Myocyte (in vitro differentiated cells): ENCODE data around the gene SLC25A48. TPM values are rescaled to one million over a fixed set of nuclear protein-coding genes. Genes with fewer than 3 reads are reported as not detected.
"Not testable (repeated sequence)": the region's sequence is repeated elsewhere in the genome, so short reads cannot be mapped to it uniquely, and the experiment has no call there.

Source experiments
- DNase-seq: peaks from one replicate; pipeline ENCODE4 v3.0.0-alpha.2; 2012; ENCODE audit warnings: low read depth
- total RNA-seq: library from RNA; depleted of rRNA; stranded (reverse); fragments of >200 nt; gene quantifications from 2 replicates; pipeline ENCODE4 v1.2.3, GENCODE V29; 2014

SLC25A48 gene
- total RNA-seq, 1 donor from 2014 or later: not detected

DNA sequence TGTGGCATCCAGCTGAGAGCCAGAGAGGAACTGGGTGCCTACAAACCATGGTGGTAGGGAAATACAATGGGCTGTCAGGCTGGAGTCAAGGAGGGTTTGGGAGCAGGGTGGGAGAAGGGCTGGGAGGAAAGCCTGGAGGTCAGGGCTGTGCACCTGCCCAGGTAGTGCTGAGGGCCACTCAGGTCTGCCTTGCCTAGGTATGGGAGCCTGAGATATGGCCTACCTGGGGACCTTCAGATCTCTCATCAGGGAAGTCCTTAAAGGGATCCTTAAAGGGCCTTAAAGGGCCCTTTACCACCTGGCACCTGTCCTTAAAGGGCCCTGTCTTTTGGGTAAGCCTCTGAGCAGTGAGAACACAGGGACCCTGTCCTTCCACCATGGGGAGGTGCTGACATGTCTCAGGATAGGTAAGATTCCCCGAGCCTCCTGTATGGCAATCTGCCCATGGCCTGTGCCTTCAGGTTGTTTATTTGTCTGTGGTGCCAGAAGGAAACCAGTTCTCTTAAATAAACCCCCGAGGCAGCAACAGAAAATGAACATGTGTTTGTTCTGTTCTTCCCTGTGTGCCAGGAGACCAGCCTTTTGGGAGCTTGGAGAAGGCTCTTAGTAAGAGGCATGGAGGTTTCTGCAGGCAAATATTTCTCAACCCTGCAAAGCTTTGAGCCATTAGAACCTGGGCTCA is 23.3 kb downstream of the SLC25A48 start:
- no peak for DNase-seq

DNA sequence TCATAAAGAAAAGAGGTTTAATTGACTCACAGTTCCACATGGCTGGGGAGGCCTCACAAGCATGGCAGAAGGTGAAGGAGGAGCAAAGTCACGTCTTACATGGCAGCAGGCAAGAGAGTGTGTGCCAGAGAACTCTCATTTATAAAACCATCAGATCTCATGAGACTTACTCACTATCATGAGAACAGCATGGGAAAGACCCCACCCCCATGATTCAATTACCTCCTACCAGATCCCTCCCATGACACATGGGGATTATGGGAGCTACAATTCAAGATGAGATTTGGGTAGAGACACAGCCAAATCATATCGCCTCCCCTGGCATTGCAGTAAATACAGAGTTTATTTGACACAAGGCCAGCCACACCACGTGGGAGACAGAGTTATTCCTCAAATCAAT is 24.7 kb downstream of the SLC25A48 start:
- not testable (repeated sequence) for DNase-seq

DNA sequence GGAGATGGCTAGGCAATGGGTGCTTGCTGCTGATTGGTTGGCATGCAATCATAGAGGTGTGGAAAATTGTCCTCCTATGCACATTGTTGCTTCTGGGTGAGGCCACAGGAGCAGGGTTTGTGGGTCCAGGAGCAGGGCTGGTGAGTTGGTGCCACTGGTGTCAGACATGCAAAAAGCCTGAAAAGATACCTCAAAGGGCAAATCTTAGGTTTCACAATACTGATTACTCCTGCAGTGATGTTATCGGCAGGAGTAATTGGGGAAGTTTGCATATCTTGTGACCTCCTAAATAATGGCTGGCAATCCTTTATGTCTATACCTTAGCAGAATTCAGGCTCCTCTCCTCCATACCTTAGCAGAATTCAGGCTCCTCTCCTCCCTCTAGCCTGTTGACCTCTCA is 25.2 kb downstream of the SLC25A48 start:
- no peak for DNase-seq

DNA sequence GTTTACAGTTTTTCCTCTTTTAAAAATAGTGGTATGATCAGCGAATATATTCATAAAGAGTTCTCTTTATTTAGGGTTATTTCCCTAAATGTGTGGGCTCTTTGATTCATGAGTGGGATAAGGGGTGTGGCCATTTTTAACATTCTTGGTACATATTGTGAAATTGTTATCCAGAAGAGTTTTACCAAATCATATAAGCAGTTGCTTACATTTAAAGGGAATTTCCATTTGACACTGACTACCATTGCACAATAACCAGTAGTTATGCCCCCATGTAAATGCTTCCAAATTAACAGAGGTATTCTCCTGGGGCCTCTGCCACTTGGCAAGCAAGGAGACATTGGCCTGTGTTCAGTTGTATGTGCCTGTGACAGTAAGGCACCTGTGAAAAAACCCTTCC is 27.2 kb downstream of the SLC25A48 start:
- DNase-seq: no peak

DNA sequence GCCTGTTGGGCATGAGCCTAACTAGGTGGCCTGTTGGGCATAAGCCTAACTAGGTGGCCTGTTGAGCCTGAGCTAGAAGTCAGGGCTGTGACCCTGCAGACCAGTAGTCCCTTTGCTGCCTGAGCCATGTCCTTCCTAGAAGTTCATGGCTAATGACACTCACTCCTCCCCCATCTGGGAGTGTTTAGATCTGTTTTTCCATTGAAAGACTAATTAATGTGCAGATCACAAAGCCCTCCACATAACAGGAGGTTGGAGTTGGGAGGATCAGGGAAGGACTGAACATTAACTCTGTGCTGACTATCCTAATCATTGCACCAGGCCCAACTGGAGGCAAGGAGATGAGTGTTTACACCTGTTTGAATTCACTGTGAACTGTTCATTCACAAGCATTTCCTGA is 27.6 kb downstream of the SLC25A48 start:
- DNase-seq: no peak

DNA sequence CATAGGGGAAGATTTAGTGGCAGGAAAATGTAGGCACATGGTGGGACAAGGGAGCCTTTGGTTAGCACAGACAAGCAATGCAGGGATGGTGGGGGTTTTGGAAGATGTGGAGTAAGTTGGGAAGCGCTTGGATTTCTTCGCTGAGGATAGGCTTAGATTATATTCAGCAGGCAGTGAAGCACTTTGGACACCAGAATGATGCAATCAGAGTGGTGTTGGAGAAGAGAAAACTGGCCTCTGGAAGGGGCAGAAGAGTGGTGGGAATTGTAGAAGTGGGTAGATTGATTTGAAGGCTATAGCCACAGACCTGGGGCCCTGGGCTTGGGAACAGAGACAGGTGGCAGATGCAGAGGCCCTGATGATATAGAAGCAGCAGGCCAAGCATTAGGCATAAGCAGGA is 28.3 kb downstream of the SLC25A48 start:
- no peak for DNase-seq

DNA sequence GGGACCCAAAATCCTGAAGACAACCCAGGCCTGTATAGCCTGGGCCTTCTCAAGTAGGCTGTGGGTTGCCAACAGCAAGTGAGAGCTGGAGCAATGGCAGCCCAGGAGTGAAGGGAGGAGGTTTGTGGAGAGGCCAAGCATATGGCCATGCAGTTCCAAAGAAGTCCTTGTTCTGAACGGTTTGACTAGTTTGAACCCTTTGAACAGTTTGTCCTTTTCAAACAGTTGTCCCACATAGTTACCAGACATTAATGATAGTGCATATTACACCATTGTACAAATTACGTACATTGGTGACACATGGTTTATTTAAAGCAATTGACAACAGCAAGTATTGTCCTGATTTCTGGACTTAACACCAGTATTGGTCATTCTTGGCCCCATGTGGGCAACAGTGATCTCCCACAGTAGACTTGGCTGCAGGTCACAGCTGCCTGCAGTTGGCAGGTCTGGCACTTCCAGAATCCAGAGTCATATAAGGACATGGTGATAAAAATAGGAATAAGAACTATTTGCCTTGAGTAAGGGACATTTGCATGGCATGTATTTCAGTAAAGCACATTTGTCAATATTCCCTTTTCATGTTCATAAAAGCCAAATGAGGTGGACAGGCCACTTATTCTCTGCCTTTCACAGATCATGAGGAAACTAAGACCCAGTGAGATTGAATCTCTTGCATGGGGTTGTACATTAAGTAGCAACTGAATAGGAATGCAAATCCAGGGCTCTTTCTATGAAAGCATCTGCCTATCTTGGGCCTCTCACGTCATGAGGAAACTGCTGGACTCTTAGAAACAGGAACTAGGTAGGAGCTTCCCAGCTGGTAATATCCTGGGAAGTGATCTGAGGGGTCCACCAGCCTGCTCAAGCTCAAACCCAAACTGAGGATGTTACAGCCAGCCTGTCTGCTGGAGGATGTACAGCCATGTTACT is 30.3 kb downstream of the SLC25A48 start:
- peak; percentile 47 for DNase-seq

DNA sequence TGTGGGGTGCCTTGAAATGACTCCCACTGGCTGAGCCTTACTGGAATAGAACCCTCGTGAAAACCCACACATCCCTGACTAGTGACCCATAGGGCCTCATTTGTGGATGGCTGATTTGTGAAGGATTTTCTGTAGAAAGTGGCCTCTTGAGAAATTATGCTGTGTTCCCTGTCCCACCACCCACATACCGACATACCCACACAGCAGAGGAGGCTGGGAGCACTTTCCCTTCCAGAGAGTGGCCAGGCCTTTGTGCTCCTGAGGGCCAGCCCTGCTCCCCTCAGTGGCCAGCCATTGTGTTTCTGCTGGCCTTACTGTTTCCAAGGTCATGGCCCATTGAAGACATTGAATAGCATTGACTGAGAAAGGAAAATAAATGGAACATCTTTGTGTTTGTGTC is 31.6 kb downstream of the SLC25A48 start:
- DNase-seq: no peak

DNA sequence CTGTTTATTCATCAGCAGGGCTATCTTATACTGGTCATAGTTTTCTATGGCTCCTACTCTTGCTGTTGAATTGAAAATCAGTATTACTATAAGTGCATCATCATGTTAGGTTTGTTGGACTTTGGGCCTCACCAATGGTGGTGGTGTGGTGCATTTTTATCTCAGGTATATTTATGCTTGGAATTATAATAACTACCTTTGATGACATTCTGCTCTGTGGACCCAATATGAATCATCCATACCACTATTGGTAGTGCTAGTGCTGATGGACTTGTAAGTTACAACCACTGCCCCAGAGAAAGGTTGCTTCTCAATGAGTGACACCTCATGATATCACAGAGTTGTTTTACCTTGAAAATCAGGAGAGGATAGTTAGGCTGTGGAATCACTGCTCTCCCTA is 33.1 kb downstream of the SLC25A48 start:
- no peak for DNase-seq

DNA sequence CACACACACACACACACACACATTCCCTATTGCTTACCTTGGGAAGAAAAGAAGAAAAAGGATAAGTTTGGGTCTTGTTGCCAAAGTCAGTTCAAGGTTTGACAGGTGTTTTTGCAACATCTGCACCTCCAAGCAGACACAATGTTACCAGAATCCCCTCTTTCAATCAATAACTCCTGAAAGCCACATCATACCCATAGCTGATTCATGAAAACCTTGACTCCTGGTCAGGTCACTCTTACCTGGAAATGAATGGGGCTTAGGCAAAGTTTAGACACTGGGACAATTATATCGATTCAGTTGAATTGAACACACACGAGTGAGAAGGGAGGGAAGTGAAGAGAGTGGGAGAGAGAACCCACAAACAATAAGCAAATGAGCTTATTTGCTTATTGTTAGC is 34.2 kb downstream of the SLC25A48 start:
- DNase-seq: no peak

DNA sequence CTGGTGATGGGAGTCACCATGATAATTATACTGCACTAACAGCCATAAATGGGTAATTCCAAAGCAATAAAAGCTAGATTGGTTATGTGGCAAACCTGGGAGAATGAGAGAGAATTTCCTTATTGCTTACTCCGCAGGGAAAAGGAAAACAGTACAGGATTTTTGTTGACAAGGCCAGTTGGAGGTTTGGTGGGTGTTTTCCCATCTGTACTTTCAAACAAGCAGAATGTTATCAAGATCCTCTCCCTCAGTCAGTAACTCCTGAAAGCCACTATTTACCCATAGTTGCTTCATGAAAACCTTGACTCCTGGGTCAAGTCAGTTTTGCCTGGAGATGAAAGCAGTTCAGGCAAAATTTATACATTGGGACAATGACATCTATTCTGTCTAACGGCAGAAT is 34.8 kb downstream of the SLC25A48 start:
- no peak for DNase-seq

DNA sequence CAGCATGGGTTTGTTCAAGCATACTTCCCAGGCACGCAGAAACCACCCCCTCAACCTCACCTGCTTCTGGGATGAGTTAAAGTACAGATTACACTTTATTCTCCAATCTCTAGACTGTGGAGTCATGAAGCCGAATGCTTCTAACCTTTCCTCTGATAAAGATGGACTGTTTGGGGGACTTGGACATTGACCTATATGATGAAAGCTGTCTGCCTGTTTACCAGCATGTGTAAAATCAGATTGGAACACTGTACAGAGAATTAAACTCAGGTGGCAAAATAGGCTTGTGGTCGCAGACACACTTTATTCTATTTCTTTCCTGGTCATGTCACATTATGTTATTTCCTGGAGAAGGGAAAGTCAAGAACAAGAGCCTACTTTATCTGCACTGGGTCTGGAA is 35.5 kb downstream of the SLC25A48 start:
- DNase-seq: no peak

DNA sequence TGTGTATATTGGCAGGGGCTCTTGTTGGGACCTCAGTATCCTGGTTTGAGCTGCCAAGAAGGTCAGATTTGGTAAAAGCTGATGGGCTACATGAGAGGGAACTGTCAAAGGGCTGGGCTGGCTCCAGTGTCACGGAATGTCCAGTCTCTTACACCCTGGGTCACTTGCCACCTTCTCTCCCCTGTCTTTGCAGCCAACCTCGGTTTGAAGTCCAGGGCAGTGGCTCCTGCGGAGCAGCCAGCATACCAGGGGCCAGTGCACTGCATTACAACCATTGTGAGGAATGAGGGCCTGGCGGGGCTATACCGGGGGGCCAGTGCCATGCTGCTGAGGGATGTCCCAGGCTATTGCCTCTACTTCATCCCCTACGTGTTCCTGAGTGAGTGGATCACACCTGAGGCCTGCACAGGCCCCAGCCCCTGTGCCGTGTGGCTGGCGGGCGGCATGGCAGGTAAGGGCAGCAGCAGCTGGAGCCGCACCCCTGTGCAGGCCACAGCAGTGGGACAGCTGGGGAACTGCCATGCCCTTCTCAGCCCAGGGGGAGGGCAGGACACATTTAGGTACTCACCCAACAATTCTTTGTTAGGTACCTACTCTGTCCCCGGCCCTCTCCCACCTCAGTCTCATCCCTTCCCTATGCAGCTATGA is 36.9 kb downstream of the SLC25A48 start:
- DNase-seq: no peak

DNA sequence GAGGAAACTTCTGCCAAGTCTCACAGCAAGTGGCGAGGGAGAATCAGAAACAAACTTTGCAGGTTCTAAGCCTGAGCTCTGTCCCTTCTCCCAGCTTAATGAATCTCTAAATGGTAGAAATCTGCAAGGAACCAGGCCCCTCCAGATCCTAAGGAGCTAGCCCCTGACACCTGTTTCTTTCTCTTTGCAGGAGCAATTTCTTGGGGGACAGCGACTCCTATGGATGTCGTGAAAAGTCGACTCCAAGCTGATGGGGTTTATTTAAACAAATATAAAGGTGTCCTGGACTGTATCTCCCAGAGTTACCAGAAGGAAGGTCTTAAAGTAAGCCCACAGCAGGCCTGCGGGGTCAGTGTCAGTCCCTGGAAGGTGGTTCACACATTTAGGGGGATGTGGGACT is 39.4 kb downstream of the SLC25A48 start:
- DNase-seq: no peak

DNA sequence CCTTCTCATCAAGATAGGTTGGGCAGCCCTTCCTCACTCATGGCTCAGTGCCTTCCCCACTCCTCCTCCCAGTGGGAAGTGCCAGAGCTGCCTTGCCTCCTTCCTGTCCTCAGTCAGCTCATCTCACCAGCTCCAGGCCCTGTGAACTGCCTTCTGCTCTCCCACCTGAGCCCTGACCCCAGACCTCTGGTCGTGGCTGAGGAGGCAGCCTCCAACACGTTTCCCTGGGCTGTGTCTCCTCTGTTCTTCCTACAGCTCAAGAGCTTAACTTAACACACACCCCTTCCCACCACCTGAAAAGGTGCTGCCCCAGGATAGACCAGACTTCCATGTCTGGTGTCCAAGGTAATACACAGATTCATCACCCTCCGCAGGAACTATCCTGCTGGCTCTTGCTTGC is 40.0 kb downstream of the SLC25A48 start:
- no peak for DNase-seq

DNA sequence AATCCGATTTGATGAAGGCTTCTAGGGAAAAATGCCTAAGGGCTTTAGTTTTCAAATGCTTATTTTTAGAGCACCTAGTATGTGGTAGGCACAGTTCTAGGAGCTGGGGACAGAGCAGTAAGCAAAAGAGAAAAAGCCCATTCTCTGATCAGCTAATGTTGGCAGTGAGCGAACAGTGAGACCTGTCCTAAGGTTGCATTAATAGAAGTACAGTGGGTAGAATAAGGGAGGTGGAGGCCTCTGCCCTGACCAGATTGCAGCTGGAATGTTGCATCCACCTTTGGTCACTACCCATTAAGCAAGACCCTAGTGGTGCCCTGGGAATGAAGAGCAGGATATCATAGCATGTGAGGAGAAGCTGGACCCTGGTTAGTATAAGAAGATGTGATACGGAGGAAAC is 41.1 kb downstream of the SLC25A48 start:
- DNase-seq: no peak

DNA sequence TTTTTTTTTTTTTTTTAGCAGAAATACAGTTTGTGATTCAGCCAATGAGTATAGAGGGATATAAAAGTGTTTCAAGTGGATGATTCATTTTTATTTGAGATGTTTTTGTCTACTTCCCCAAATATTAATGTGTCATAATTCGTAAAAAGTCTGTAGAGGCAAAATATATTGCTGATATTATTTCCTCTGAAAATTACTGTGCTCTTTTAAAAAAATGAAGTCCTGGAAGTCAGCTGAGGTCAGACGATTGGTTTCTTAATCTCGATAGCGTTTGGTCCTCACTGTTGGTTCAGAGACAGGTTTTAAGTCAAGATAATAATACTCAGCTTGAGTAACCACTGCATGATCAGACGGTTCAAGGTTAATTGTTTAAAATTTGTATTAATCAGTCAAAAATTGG is 41.7 kb downstream of the SLC25A48 start:
- DNase-seq: no peak

DNA sequence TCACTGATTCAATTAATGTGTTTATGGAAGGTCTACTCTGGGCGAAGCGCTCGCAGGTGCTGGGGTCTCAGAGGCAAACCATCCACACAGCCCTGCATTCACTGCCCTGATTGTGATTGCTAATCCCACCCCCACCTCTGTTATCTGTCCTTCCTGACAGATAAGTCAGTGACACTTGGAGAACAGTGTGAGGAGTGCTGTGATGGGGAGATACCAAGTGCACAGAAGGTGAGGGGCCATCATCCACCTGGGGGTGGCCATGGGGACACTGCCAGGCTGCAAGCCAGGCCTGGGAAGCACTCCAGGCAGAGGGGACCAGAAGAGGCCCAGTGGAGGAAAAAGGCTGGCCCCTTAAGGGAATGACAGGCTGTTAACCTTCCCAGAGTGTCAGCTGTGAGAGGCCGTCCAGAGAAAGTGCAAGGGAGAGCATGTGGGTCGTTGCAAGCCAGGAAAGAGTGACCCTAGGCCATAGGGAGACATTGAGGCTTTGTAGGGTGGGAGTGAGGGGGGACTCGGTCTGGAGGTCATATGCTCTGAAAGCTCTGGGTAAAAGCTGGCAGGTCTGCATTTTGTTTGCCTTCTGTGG is 43.2 kb downstream of the SLC25A48 start:
- no peak for DNase-seq

DNA sequence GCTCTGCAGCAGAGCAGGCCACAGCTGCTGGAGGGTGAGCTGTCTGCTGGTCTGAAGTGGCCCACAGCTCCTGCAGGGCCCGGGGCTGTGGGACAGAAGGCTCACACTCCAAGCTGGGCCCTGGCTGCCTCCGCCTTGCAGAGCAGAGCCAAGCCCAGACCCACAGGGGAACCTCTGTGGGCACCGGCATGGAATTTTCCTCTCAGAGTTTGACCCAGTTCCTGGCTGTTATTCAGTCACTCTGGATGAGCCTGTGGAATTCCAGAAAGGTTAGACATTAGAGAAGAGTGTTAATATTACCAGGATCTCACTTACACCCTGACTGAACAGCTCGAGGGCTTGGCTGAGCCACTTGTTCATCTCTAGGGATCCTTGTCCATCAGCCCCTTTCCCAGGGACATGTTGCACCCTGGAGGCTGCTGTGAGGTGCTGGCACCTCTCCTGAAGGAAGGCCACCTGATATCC is 43.7 kb downstream of the SLC25A48 start:
- peak; percentile 18 for DNase-seq

DNA sequence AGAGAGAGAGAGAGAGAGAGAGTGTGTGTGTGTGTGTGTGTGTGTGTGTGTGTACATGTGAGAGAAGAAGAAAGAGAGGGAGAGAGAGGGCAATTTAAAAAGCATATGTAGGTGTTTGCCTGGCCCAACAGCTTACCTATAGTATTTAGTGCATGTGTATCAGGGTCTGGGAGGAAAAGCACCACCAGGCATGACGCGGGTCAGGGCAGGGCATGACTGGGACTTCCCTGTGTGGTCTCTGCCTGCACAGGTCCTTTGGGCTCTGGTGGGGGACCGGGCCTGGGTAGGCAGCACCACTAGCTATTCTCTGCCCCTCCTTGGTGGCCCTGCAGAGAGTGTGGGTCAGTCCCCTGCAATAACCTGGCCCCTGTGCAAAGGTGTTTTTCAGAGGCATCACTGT is 45.1 kb downstream of the SLC25A48 start:
- DNase-seq: no peak

DNA sequence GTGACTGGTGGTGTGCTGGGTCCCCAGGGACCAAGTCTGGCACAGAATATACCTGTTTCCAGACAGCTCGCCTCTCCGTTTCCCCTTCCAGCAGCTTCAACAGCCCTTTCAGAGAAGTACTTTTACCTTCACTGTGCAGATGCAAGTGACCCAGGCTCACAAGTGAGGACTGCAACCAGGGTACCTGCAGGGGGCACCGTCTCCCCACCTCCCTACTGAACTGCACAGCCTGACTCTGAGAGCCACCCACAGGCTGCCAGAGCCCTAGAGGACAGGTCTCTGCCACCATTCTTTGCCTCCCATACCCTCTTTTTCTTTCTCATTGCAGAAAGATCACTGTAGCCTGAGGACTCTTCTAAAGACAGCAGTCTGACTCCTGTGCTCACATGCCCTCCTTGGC is 45.8 kb downstream of the SLC25A48 start:
- no peak for DNase-seq

DNA sequence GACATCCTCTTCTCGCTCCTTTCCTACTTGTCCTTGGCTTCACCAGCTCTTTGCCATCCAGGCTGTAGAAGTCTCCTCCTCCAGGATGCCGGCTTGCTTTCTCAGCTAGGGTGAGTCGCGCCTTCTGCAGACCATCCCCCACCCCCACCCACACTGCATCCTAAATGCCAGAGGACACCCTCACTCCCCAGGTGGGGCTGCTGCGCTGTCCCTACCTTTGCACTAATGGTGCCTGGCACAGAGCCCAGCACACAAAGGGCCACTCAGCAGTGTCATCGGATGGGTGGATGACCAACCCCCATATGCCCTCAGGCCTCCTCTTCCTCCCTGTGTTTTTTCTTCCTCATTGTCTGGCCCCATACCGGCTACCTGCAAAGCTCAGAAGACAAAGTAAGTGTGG is 46.3 kb downstream of the SLC25A48 start:
- no peak for DNase-seq
